Ovary (tissue), 3 donors: ENCODE measurements around the gene FAM53B.

Experiments
- EP300 ChIP-seq: sonication (generic); formaldehyde crosslinking; IDR thresholded peaks from one replicate; pipeline ENCODE4 v1.6.1; 2017; ENCODE audit warnings: antibody characterized with exemption
- POLR2A ChIP-seq: fragments of 450-650 bp; IDR thresholded peaks from one replicate; pipeline ENCODE4 v1.6.1; 2017; ENCODE audit warnings: antibody characterized with exemption, mild to moderate bottlenecking, moderate library complexity
- TF ChIP-seq, protein P1 (sequence below), 3 donors: fragments of 450-650 bp in 2 of 3; fragments of 200-600 bp in 1 of 3; IDR thresholded peaks; one replicate each; pipeline versions ENCODE4 v1.5.1 to v1.8.0; 2016 to 2022; ENCODE audit warnings: antibody characterized with exemption in 3 of 3, mild to moderate bottlenecking in 1 of 3
- donor health status: DM: no; HTN: no; CAD: no.

- TF ChIP-seq, protein P1, sequence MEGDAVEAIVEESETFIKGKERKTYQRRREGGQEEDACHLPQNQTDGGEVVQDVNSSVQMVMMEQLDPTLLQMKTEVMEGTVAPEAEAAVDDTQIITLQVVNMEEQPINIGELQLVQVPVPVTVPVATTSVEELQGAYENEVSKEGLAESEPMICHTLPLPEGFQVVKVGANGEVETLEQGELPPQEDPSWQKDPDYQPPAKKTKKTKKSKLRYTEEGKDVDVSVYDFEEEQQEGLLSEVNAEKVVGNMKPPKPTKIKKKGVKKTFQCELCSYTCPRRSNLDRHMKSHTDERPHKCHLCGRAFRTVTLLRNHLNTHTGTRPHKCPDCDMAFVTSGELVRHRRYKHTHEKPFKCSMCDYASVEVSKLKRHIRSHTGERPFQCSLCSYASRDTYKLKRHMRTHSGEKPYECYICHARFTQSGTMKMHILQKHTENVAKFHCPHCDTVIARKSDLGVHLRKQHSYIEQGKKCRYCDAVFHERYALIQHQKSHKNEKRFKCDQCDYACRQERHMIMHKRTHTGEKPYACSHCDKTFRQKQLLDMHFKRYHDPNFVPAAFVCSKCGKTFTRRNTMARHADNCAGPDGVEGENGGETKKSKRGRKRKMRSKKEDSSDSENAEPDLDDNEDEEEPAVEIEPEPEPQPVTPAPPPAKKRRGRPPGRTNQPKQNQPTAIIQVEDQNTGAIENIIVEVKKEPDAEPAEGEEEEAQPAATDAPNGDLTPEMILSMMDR (IDR thresholded peaks at IDR 0.05) = no peak
- TF ChIP-seq POLR2A = no peak
- TF ChIP-seq EP300 = no peak
These were observed 21.1 kb upstream of the FAM53B start for GRCh38 chr10:124765256-124765655.
